ENCODE data around the gene FOLR2. TPM values are rescaled to one million over a fixed set of nuclear protein-coding genes. Genes with fewer than 3 reads are reported as not detected.

The FOLR2 gene
- total RNA-seq, 1 donor: not detected

DNA sequence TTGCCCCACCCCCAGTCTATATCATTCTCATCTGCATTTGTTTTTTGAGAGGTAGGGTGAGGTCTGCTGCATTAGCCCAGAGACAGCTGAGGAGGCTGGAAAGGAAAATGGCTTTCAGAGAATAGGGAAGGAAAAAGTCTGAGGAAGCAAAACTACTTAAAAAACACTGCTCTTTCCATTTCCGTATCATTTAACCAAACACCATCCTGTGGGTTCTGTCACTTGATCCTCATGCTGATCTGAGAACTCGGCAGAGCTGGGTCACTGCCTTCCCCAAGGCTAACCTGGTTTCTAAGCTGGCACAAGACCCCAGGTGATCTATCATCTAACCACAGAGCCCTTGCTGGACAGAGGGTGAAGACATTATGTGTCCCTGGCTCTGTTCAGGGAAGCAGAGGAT is 1.2 kb downstream of the FOLR2 start:
- no peak for DNase-seq (ENCODE audit: low read depth)
- TF ChIP-seq, protein P1, sequence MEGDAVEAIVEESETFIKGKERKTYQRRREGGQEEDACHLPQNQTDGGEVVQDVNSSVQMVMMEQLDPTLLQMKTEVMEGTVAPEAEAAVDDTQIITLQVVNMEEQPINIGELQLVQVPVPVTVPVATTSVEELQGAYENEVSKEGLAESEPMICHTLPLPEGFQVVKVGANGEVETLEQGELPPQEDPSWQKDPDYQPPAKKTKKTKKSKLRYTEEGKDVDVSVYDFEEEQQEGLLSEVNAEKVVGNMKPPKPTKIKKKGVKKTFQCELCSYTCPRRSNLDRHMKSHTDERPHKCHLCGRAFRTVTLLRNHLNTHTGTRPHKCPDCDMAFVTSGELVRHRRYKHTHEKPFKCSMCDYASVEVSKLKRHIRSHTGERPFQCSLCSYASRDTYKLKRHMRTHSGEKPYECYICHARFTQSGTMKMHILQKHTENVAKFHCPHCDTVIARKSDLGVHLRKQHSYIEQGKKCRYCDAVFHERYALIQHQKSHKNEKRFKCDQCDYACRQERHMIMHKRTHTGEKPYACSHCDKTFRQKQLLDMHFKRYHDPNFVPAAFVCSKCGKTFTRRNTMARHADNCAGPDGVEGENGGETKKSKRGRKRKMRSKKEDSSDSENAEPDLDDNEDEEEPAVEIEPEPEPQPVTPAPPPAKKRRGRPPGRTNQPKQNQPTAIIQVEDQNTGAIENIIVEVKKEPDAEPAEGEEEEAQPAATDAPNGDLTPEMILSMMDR (IDR thresholded peaks at IDR 0.05; ENCODE audit: insufficient read depth, low read depth, low read length): no peak

DNA sequence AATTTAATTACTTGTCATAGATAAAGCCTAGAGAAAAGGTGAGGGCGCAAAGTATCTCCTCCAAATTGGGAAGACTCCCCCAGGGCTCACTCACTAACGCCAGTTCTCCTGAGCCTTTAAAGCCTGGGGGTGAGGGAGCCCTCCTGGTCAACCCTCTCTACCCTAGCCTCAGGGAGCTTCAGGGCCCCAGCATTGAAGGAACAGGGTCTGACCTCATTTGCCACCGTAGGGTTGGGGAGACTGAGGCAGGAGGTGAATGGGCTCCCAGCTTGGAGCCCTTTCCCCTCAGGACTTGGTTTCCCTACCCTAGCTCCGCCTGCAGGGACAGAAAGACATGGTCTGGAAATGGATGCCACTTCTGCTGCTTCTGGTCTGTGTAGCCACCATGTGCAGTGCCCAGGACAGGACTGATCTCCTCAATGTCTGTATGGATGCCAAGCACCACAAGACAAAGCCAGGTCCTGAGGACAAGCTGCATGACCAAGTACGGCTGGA is 1.7 kb downstream of the FOLR2 start:
- TF ChIP-seq, protein P1 (IDR thresholded peaks at IDR 0.05; ENCODE audit: insufficient read depth, low read depth, low read length): no peak
- DNase-seq (ENCODE audit: low read depth): no peak
- H3K4me3 ChIP-seq (ENCODE audit: low read depth, low read length): no peak overlapping the region

More for the DNA sequence above, 1.2 kb downstream of the FOLR2 start:
- no peak overlapping the region for H3K4me3 ChIP-seq (ENCODE audit: low read depth, low read length)

DNA sequence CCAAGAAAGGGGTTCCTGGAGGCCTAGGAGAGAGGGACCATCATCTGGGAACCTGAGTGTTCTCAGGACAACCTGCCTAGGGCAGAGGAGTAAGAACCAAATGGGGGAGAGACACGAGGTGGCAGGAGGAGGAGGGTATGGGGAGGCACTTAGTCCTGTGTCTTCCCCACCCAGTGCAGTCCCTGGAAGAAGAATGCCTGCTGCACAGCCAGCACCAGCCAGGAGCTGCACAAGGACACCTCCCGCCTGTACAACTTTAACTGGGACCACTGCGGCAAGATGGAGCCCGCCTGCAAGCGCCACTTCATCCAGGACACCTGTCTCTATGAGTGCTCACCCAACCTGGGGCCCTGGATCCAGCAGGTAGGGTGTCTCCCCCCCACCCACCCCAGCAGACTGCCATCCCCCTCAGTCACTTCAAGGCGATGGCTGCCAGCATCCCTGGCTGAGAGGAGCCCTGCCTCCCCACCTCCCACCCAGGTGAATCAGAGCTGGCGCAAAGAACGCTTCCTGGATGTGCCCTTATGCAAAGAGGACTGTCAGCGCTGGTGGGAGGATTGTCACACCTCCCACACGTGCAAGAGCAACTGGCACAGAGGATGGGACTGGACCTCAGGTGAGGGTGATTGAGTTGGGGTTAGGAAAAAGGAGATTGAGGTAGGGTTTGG is 4.2 kb downstream of the FOLR2 start:
- H3K4me3 ChIP-seq (ENCODE audit: low read depth, low read length): no peak overlapping the region
- no peak for DNase-seq (ENCODE audit: low read depth)

DNA sequence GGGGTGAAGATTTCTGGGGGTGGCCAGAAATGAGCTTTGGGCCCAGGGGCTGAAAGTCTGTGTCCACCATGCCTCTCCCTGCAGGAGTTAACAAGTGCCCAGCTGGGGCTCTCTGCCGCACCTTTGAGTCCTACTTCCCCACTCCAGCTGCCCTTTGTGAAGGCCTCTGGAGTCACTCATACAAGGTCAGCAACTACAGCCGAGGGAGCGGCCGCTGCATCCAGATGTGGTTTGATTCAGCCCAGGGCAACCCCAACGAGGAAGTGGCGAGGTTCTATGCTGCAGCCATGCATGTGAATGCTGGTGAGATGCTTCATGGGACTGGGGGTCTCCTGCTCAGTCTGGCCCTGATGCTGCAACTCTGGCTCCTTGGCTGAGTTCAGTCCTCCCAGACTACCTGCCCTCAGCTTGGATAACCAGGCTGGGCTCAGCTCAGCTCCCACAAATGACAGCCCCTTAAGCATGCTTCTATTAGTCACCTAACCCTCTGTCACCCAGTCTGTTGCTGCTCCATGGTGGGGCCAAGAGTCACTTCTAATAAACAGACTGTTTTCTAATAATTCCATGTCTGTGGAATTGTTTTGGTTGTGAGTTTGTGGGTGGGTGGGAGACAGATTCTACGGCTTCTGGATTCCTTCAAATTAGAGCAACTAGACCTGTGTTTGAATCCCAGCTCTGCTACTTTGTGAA is 4.9 kb downstream of the FOLR2 start:
- no peak for DNase-seq (ENCODE audit: low read depth)
- TF ChIP-seq, protein P1 (IDR thresholded peaks at IDR 0.05; ENCODE audit: insufficient read depth, low read depth, low read length): no peak
- H3K4me3 ChIP-seq (ENCODE audit: low read depth, low read length): no peak overlapping the region

More for the DNA sequence above, 4.2 kb downstream of the FOLR2 start:
- TF ChIP-seq, protein P1 (IDR thresholded peaks at IDR 0.05; ENCODE audit: insufficient read depth, low read depth, low read length): no peak

DNA sequence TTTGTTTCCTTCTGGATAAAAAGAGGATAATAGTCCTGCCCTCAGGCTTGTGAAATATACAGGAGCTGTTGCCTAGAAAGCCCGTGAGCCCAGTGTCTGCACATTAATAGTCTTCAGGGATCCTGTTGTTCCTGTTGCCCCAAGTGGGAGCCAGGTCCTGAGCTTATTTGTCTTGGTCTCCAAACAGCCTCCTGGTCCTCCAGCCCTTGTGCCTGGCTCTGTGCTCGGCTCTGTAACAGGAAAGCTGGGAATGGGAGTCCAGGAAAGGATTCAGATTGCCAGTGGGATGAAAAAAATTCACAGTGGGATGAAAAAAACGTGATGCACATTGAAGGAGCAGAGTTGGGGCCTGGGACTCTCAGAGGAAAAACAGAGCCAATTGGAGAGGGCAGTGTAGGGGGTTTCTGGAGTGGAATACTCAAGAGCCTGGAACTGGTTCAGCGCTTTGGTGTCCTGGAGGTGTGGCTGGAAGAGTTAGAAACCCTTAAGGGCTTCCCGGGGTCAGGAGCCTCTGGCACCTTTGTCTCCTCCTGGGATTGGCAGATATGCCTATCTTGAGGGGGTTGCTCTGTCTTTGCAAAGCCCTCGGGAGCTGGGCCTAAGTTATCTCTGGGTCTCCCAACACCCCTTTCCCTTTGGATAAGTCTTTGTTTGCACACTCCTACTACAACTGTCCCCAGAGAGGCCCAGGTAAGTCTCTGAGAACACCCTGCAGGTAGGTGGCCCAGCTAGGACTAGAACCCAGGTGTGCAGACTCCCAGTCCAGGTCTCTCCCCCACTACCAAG is 5.7 kb downstream of the FOLR2 start:
- TF ChIP-seq, protein P1 (IDR thresholded peaks at IDR 0.05; ENCODE audit: insufficient read depth, low read depth, low read length): no peak
- H3K4me3 ChIP-seq (ENCODE audit: low read depth, low read length): peak overlapping the region; percentile 98
- DNase-seq (ENCODE audit: low read depth): no peak

DNA sequence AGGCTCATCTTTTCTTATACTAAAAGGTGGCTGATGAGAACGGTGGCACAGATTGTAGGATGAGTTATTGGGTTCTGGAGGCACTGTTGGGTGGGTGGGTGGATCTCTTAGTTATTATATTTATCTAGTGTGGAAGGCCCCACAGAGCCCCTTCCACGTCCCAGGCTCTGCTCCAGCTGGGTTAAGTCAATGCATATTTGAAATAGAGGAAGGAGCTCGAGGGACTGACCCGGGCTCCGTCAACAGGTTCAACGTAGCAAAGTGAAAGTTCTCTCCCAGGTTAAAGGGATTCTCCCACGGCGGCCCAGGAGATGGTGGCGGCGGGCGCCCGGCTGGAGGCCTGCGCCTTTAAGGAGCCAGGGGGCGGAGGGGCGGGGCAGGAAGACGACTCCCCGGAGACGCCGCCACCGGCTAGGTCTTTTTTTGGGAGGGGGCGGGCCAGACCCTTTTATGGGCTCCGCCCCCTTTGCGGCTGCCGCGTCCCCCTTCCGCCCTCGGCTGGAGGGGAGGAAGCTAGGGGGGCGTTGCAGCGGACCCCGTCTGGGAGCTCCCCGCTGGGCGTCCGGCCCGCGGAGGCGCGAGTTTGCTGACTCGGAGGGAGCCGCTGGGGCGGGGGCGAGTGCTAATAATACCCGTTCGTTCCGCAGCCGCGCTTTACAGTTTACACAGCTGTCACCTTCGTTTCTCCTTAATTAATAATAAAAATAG is 6.5 kb downstream of the FOLR2 start:
- H3K4me3 ChIP-seq (ENCODE audit: low read depth, low read length): peak overlapping the region; percentile 98
- peak; percentile 96 for DNase-seq (ENCODE audit: low read depth)
- TF ChIP-seq, protein P1 (IDR thresholded peaks at IDR 0.05; ENCODE audit: insufficient read depth, low read depth, low read length): peak; percentile 35
